DMS79 treated with DMSO at 0.1 percent for 48 hours (cell line): ENCODE data around the gene FAM200B.
"Not testable (repeated sequence)": the region's sequence is repeated elsewhere in the genome, so short reads cannot be mapped to it uniquely, and the experiment has no call there.

Experiments
- DNase-seq: peaks from one replicate; lab custom pipeline; 2025; lab: John Stamatoyannopoulos, UW

The FAM200B gene

GRCh38 chr4:15696866-15697265 is 15.2 kb downstream of the FAM200B start:
- DNase-seq: no peak

- DNase-seq: no peak
These were observed 21.3 kb downstream of the FAM200B start, which contains the start of gene BST1 for GRCh38 chr4:15702941-15703403. BST1 (plus strand) TSS chr4:15703065; CDS start chr4:15703145, 80 bp downstream.

- no peak for DNase-seq
These were observed 21.8 kb downstream of the FAM200B start for GRCh38 chr4:15703439-15703838.

GRCh38 chr4:15704129-15704528 is 22.5 kb downstream of the FAM200B start:
- no peak for DNase-seq

- no peak for DNase-seq
These were observed 25.2 kb downstream of the FAM200B start for GRCh38 chr4:15706646-15707362.

GRCh38 chr4:15707363-15707715 is 25.7 kb downstream of the FAM200B start:
- DNase-seq: no peak

GRCh38 chr4:15711762-15712161 is 30.1 kb downstream of the FAM200B start:
- DNase-seq: no peak

- no peak for DNase-seq
These were observed 30.6 kb downstream of the FAM200B start for GRCh38 chr4:15712214-15712613.

GRCh38 chr4:15714141-15714540 is 32.5 kb downstream of the FAM200B start:
- DNase-seq: no peak

GRCh38 chr4:15714646-15715435 is 33.2 kb downstream of the FAM200B start:
- DNase-seq: no peak

GRCh38 chr4:15716115-15716514 is 34.5 kb downstream of the FAM200B start:
- no peak for DNase-seq

- DNase-seq: no peak
These were observed 35.5 kb downstream of the FAM200B start for GRCh38 chr4:15717086-15717485.

- DNase-seq: peak; percentile 5
These were observed 36.2 kb downstream of the FAM200B start for GRCh38 chr4:15717657-15718416.

- DNase-seq: no peak
These were observed 36.8 kb downstream of the FAM200B start for GRCh38 chr4:15718465-15718864.

GRCh38 chr4:15718959-15719358 is 37.3 kb downstream of the FAM200B start:
- DNase-seq: no peak

- DNase-seq: no peak
These were observed 37.9 kb downstream of the FAM200B start for GRCh38 chr4:15719506-15719905.

GRCh38 chr4:15720851-15721250 is 39.2 kb downstream of the FAM200B start:
- no peak for DNase-seq

- DNase-seq: no peak
These were observed 44.0 kb downstream of the FAM200B start for GRCh38 chr4:15725608-15726007.

- peak; percentile 34 for DNase-seq
These were observed 48.4 kb downstream of the FAM200B start for GRCh38 chr4:15729910-15730533.

- DNase-seq: not testable (repeated sequence)
These were observed 51.4 kb downstream of the FAM200B start for GRCh38 chr4:15733061-15733460.

GRCh38 chr4:15735536-15735935 is 53.9 kb downstream of the FAM200B start:
- DNase-seq: no peak

- DNase-seq: no peak
These were observed 55.0 kb downstream of the FAM200B start for GRCh38 chr4:15736514-15737050.
